Activated CD8-positive, alpha-beta memory T cell treated with anti-CD3 and anti-CD28 coated beads for 36 hours (primary cell): ENCODE data around the gene EMILIN1. TPM values are rescaled to one million over a fixed set of nuclear protein-coding genes. Genes with fewer than 3 reads are reported as not detected.

Experiments
- CTCF ChIA-PET: fragments of 350-600 bp; sonication (Branson Sonifier 250); formaldehyde crosslinking; loops from one replicate; lab custom pipeline; 2021; ENCODE audit warnings: antibody characterized with exemption; lab: Charles Lee
- POLR2A ChIA-PET: fragments of 350-600 bp; sonication (Branson Sonifier 250); formaldehyde crosslinking; loops from one replicate; lab custom pipeline; 2021; ENCODE audit warnings: antibody characterized with exemption; lab: Charles Lee
- total RNA-seq, 2 experiments: library from RNA; stranded (reverse); gene quantifications; one replicate each; pipeline ENCODE4 v1.2.3, GENCODE V29; 2021

The EMILIN1 gene
- total RNA-seq, 2 experiments from 2014 or later = 0.48 to 0.69 TPM

DNA sequence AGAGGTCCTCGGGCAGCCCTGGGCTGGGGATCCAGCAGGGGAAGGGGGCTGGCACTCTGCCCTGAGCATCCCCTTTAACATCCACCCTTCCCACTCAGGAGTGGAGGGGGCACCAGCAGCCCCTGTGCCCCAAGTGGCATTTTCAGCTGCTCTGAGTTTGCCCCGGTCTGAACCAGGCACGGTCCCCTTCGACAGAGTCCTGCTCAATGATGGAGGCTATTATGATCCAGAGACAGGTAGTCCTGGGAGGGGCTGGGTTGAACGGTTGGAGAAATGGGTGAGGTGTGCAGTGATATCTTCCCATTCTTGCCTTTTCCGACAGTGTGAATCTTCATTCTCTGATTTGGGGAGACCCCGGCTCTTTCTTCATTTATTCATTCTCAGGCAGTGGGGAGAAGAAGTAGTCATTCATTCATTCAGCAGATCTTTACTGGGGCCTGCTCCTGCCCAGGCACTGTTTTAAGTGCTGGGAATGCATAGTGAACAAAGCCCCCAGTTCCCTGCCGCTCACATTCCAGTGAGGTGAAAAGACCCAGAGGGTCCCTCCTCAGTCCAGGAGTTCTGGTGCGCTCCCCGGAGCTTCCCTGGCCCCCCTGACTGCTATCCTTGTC is 6.8 kb downstream of the EMILIN1 start:
- POLR2A ChIA-PET = interaction anchor here (0.6 to 1.9 kb wide), 3 partner anchors 14 to 179 kb away, joined by 3 to 4 read pairs (median 3); partner anchors contain the start of gene OST4
- CTCF ChIA-PET = interaction anchor here (1.0 to 3.2 kb wide), 5 partner anchors 11 to 194 kb away, joined by 3 to 11 read pairs (median 4); no protein-coding TSS in a partner anchor

DNA sequence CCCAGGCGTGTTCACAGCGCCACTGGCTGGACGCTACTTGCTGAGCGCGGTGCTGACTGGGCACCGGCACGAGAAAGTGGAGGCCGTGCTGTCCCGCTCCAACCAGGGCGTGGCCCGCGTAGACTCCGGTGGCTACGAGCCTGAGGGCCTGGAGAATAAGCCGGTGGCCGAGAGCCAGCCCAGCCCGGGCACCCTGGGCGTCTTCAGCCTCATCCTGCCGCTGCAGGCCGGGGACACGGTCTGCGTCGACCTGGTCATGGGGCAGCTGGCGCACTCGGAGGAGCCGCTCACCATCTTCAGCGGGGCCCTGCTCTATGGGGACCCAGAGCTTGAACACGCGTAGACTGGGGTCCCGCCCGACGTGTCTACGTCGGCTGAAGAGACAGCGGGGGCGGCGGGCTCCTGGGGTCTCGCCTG is 7.3 kb downstream of the EMILIN1 start:
- CTCF ChIA-PET = interaction anchor here (1.0 to 3.2 kb wide), 5 partner anchors 12 to 194 kb away, joined by 3 to 11 read pairs (median 4); no protein-coding TSS in a partner anchor
- POLR2A ChIA-PET = interaction anchor here (0.6 to 1.9 kb wide), 4 partner anchors 14 to 178 kb away, joined by 3 to 4 read pairs (median 3); partner anchors contain the start of gene OST4

DNA sequence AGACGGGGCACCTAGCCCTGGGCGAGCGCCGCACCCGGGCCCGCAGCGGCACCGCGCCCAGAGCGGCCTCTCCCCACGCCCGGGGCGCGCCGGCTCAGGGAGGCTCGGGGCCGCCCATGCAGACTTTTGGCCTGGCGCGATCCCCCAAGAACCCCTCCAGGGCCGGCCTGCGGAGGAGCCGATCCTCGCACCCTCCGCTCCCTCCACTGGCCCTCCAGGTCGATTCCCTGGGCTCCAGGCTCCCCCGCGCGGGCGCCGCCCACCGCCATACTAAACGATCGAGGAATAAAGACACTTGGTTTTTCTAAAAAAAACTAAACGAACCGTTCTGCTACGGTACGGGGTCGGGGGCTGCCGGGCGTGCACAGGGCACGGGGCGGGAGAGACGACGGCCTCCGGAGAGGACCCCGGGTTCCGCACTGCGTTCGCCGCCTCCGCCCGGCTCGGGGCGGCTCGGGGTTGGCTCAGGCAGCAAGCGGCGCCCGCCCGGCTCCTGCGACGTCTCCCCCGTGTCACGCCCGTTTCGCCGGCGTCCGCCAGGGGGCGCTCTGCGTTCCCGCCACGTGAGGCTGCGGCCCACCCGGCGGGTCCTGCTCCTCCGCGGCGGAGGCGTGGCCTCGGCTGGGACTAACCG is 7.8 kb downstream of the EMILIN1 start:
- ChIA-PET POLR2A (interaction anchor here (0.6 to 1.9 kb wide), 4 partner anchors 10 to 36 kb away, joined by 3 to 4 read pairs (median 3); partner anchors contain the start of gene OST4), CTCF (interaction anchor here (0.9 to 3.2 kb wide), 6 partner anchors 12 to 124 kb away, joined by 3 to 11 read pairs (median 4); partner anchors contain the start of gene AGBL5)

DNA sequence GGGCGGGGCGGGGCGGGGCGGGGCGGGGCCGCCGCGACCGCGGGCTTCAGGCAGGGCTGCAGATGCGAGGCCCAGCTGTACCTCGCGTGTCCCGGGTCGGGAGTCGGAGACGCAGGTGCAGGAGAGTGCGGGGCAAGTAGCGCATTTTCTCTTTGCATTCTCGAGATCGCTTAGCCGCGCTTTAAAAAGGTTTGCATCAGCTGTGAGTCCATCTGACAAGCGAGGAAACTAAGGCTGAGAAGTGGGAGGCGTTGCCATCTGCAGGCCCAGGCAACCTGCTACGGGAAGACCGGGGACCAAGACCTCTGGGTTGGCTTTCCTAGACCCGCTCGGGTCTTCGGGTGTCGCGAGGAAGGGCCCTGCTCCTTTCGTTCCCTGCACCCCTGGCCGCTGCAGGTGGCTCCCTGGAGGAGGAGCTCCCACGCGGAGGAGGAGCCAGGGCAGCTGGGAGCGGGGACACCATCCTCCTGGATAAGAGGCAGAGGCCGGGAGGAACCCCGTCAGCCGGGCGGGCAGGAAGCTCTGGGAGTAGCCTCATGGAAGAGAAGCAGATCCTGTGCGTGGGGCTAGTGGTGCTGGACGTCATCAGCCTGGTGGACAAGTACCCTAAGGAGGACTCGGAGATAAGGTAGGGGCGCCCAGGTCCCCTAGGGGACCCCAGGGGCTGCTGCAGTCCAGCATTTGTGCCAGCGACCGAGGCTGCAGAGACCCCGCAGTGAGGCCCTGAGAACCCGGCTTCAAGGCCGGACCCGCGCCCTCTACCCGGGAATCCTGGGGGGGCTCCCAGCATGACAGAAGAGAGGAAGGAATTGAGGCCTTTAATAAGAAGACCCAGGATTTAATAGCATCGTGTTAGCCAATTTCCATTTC is 8.5 kb downstream of the EMILIN1 start, which contains the start of gene KHK:
TSS of gene KHK (plus strand) at position 49 of the 870 bp plus-strand sequence. CDS start at position 537, 488 bp downstream.
- CTCF ChIA-PET = interaction anchor here (0.6 to 2.3 kb wide), 7 partner anchors 13 to 253 kb away, joined by 3 to 8 read pairs (median 3); partner anchors contain the start of genes AGBL5 and PREB
- POLR2A ChIA-PET = interaction anchor here (1.0 to 1.9 kb wide), 4 partner anchors 9 to 26 kb away, joined by 3 to 6 read pairs (median 4); partner anchors contain the start of gene OST4

DNA sequence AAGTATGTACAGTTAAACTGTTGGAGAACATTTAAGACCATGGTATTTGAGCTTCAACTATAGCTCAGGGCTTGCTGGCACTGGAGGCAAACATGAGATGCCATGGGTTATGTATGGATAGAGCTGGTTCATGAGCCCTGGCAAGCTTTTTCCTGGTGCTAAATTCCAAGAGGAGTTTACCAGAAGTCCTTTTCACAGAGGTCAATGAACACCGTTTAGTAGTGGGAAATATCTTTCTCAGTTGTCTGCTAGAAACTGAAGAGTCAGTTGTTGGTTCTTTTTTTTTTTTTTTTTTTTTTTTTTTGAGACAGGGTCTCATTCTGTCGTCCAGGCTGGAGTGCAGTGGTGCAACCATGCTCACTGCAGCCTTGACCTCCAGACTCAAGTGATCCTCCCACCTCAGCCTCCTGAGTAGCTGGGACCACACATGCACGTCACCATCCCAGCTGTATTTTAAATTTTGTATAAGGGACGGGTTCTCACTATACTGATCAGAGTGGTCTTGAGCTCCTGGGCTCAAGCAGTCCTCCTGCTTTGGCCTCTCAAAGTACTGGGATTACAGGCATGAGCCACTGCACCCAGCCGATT is 9.5 kb downstream of the EMILIN1 start:
- ChIA-PET POLR2A (interaction anchor here (1.0 to 1.4 kb wide), 2 partner anchors 17 to 25 kb away, joined by 5 to 6 read pairs; partner anchors contain the start of gene OST4), CTCF (interaction anchor here (0.7 to 2.3 kb wide), 6 partner anchors 10 to 252 kb away, joined by 3 to 8 read pairs (median 4); partner anchors contain the start of gene AGBL5)

DNA sequence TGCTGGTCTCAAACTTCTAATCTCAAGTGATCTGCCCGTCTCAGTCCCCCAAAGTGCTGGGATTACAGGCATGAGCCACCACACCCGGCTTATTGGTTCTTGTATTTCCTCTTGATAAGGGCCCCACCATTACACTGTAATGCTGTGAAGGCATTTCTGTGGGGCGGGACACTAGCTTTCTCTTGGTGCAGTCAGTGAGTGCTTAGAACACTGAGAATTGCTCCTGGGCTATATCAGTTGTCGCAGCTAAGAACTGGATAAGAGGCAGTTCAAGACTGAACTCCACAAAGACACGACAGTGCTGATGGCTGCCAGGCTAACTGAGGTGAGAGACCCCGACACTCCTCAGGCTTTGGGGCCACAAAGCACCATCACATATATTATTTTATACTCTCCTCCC is 10.2 kb downstream of the EMILIN1 start:
- CTCF ChIA-PET = interaction anchor here (0.8 to 2.3 kb wide), 4 partner anchors 9 to 191 kb away, joined by 3 to 5 read pairs (median 4); partner anchors contain the start of gene AGBL5
- POLR2A ChIA-PET = no interaction called here

DNA sequence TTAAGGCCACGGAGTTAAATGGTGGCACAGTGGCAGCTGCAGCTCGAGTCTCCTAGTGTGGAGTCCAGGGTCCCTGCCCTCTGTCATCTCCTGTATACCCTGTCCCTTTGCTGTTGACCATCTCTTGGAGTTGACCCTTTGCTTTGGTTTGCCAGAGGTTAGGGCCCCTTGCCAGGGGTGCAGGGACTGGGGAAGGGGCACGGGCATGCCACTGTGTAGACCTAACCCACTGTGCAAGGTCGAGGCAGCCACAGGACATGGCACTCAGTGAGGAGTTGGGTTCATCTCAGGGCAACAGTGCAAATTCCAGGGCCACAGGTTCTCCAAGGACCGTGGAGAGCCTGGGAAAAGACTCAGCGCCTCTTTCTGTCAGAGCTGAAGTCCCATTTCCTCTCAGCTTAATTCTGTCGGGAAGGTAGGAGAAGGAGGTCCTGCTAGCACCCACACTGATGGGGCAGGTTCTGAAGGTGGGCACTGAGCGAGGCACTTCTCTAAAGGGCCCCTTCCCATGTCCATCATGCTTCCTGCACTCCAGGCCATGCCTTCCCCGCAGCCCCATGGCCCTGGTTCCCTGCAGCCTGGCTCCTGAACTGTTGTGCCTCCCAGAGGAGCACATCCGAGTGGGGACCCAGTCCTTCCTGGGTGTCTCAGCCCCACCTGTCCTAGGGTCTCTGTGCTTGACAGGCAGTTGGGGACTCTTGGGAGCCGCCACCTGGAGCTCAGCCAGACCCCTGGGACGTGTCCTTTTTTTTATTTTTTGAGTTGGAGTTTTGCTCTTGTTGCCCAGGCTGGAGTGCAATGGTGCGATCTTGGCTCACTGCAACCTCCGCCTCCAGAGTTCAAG is 10.9 kb downstream of the EMILIN1 start:
- ChIA-PET POLR2A (no interaction called here), CTCF (interaction anchor here (0.8 to 2.3 kb wide), 4 partner anchors 9 to 190 kb away, joined by 3 to 5 read pairs (median 4); partner anchors contain the start of gene AGBL5)

DNA sequence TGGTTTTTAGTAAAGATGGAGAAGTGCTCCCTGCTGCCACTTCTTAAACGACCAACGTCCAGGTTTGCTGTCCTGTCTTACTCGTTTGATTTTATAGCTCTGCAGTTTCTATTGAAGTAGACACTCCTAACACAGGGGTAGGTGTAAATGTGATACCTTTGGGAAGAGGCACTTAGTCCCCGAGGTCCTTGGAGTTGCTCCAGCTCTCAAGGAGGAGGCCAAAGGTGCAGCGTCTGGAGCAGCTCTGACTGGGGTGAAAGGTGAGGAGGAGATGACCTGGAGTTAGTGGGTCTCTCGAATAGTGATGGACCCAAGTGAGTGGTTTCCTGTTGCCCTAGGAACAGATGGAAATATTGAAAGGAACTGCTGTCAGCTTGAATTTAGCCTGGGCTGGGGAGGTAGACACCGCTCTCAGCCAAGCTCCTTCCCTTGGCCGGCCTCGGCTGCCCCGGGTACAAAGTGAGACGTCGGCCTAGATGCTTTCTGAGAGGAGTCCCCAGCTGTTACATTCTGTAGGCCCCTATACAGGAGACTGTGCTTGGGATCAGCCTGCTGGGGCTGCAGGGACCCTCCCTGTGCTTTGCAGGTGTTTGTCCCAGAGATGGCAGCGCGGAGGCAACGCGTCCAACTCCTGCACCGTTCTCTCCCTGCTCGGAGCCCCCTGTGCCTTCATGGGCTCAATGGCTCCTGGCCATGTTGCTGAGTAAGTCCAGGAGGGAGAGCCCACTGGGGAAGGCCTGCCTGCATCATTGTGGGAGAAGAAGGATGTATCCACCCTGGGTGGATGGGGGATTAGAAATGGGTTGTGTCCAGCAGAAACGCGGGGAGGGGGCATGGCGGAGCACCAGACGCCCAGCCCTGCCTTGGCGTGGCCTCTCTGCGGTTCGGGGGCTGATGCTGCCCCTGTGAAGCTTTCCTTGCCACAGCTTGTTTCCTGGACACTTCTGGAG is 13.6 kb downstream of the EMILIN1 start:
- POLR2A ChIA-PET = no interaction called here
- CTCF ChIA-PET = interaction anchor here (0.5 kb wide), 1 partner anchor 78 kb away, joined by 3 read pairs; no protein-coding TSS in a partner anchor

DNA sequence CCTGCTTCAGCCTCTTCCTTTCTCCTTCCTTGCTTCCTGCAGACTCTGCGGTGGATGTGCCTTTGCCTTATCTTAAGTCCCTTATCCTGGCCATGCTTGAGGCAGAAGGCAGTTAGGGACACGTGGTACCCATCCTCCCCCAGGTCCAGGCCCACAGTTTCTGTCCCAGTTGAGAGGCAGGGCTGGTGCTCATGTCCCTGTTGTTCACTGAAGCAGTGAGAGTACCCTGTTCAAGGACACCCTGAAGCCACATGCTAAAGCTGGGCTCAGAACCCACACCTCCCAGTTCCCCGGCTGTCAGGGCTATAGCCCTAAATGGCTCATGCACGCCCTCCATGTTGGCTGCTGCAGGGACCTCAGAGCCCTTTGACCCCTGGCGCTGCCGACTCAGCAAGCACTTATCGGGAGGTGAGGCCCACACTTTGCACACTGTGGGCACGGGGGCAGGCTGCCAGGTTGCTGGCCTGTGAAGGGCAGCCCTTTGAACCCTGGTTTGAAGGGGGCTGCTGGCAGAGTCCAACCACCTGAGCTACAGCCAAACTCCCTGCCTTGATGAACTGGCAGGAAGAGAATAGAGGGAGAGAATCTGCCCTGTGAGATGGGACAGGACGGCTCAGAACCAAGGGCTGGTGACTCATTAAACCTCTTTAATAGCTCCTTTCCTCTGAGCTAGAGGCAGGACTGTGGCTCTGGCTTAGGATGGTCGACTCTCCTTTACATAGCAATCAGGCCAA is 14.4 kb downstream of the EMILIN1 start:
- POLR2A ChIA-PET = no interaction called here
- CTCF ChIA-PET = interaction anchor here (1.7 kb wide), 1 partner anchor 131 kb away, joined by 5 read pairs; no protein-coding TSS in a partner anchor

DNA sequence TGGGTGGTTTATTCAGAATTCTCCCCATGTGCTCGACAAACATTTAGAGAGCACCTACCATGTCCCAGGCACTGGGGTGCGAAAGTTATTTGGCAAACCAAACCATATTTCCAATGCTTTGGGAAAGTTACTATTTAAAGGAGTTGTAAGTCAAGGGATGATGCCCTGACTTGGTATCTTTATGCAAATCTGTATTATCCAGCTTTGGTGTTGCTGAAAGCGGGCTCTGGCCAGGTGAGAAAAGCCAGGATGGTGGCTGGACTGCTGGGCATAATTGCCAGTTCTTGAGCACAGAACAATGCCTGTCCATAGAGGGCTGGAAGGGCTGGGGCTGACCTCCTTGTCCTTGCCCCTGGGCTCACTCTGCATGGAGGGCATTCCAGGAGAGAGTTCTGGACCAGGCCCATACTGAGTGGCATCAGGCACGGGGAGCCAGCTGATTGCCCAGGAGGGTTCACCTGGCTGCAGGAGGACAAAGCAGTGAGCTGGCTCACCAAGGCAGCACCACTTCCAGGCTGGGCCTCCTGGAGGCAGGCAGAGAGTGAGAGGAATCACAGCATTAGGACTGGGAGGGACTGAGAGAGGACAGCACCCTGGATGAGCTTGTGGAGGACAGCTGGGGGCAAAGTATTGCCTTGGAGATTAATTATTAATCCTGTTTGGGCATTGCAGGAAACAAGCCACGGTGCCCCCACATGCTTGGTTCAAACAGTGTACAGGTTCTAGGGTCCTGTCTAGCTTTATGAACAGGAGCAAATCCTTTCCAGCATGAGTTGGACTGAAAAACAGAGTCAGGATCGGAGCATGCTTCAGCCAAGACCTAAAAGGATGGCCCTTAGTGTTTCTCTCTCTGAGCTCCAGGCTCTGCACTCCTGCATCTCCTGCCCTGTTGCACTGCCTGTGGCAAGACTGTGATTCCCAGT is 15.3 kb downstream of the EMILIN1 start:
- POLR2A ChIA-PET = no interaction called here
- CTCF ChIA-PET = interaction anchor here (0.7 to 1.7 kb wide), 2 partner anchors 132 to 134 kb away, joined by 3 to 5 read pairs; no protein-coding TSS in a partner anchor

DNA sequence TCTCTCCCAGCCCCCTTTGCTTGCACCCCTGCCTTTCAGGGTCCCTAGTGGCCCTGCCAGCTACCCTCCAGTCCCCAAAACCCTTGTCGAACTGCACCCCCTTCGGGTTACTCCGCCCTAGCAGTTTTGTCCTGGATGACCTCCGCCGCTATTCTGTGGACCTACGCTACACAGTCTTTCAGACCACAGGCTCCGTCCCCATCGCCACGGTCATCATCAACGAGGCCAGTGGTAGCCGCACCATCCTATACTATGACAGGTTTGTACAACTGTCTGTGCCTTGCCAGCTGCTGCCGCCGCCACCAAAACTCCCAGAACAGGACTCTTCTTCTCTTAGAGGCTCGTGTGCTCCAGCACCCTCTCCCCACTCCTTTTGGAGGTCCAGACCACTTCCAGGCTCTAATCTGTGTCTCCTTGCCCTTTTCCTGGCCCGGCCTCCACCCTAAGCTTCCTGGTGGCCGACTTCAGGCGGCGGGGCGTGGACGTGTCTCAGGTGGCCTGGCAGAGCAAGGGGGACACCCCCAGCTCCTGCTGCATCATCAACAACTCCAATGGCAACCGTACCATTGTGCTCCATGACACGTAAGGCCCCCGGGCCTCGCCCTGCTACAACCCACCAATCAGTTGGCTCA is 16.1 kb downstream of the EMILIN1 start:
- POLR2A ChIA-PET = interaction anchor here (0.5 kb wide), 1 partner anchor 1037 kb away, joined by 3 read pairs; no protein-coding TSS in a partner anchor

DNA sequence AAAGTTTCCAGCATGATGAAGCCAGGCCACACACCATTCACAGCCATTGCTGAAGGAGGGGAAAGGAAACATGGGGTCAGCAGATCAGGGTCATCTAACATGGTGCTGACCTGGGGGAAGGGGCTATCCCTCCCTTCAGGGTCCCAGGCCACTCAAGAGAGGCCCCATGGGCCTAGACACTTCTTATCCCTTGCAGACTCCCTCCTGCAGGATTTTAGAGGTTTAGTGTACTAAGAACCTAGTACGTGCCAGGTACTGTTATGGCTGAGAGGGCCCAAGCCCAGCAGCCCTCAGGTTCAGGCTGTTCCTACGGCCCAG is 17.0 kb downstream of the EMILIN1 start:
- ChIA-PET POLR2A (interaction anchor here (1.1 kb wide), 1 partner anchor 9 kb away, joined by 3 read pairs; the partner anchor contains the start of gene KHK), CTCF (interaction anchor here (1.5 kb wide), 1 partner anchor 11 kb away, joined by 4 read pairs; no protein-coding TSS in a partner anchor)

More for the DNA sequence above, 16.1 kb downstream of the EMILIN1 start:
- CTCF ChIA-PET = interaction anchor here (0.7 to 1.7 kb wide), 2 partner anchors 133 to 135 kb away, joined by 3 to 5 read pairs; no protein-coding TSS in a partner anchor
